Stimulated activated CD4-positive, alpha-beta T cell treated with anti-CD3 and anti-CD28 coated beads, Interleukin-1b, Interleukin-23, amount 100 ng/mL, for 48 hours (primary cell): ENCODE data around the gene SZT2.

Source experiments
- DNase-seq: peaks from one replicate; pipeline ENCODE4 v3.0.0-alpha.2; 2020

The SZT2 gene

GRCh38 chr1:43426221-43426620 lies 36.5 kb downstream of the SZT2 start:
- DNase-seq = no peak

- no peak for DNase-seq
Measured at GRCh38 chr1:43427524-43427923, 37.8 kb downstream of the SZT2 start.

- no peak for DNase-seq
Measured at GRCh38 chr1:43427941-43428340, 38.2 kb downstream of the SZT2 start.

GRCh38 chr1:43430831-43431230 lies 41.1 kb downstream of the SZT2 start:
- DNase-seq = no peak

- DNase-seq = no peak
Measured at GRCh38 chr1:43431676-43432075, 42.0 kb downstream of the SZT2 start.

- DNase-seq = no peak
Measured at GRCh38 chr1:43432171-43432860, 42.6 kb downstream of the SZT2 start.

GRCh38 chr1:43432907-43433306 lies 43.2 kb downstream of the SZT2 start:
- no peak for DNase-seq

GRCh38 chr1:43434256-43434655 lies 44.6 kb downstream of the SZT2 start:
- no peak for DNase-seq

GRCh38 chr1:43435146-43436145 lies 45.7 kb downstream of the SZT2 start:
- DNase-seq = no peak

- no peak for DNase-seq
Measured at GRCh38 chr1:43436371-43436770, 46.7 kb downstream of the SZT2 start.

GRCh38 chr1:43437031-43437973 lies 47.6 kb downstream of the SZT2 start:
- no peak for DNase-seq

GRCh38 chr1:43438006-43438405 lies 48.3 kb downstream of the SZT2 start:
- no peak for DNase-seq

GRCh38 chr1:43438576-43438952 lies 48.9 kb downstream of the SZT2 start:
- DNase-seq = no peak

GRCh38 chr1:43438953-43439581 lies 49.4 kb downstream of the SZT2 start:
- no peak for DNase-seq

- no peak for DNase-seq
Measured at GRCh38 chr1:43439781-43440180, 50.1 kb downstream of the SZT2 start.

- no peak for DNase-seq
Measured at GRCh38 chr1:43440358-43440757, 50.7 kb downstream of the SZT2 start.

GRCh38 chr1:43441166-43441893 lies 51.6 kb downstream of the SZT2 start:
- DNase-seq = no peak

- DNase-seq = no peak
Measured at GRCh38 chr1:43441894-43442637, 52.4 kb downstream of the SZT2 start.

- no peak for DNase-seq
Measured at GRCh38 chr1:43442756-43443155, 53.1 kb downstream of the SZT2 start.

GRCh38 chr1:43443197-43443946 lies 53.7 kb downstream of the SZT2 start:
- DNase-seq = no peak
